ENCODE data around the gene POLR1D.
A peak's percentile ranks its signal among the peaks of the same experiment; 100 is the strongest.

- TF ChIP-seq, protein P1, sequence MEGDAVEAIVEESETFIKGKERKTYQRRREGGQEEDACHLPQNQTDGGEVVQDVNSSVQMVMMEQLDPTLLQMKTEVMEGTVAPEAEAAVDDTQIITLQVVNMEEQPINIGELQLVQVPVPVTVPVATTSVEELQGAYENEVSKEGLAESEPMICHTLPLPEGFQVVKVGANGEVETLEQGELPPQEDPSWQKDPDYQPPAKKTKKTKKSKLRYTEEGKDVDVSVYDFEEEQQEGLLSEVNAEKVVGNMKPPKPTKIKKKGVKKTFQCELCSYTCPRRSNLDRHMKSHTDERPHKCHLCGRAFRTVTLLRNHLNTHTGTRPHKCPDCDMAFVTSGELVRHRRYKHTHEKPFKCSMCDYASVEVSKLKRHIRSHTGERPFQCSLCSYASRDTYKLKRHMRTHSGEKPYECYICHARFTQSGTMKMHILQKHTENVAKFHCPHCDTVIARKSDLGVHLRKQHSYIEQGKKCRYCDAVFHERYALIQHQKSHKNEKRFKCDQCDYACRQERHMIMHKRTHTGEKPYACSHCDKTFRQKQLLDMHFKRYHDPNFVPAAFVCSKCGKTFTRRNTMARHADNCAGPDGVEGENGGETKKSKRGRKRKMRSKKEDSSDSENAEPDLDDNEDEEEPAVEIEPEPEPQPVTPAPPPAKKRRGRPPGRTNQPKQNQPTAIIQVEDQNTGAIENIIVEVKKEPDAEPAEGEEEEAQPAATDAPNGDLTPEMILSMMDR (IDR thresholded peaks at IDR 0.05; ENCODE audit: low read depth, low read length, missing input control): no peak
- peak; percentile 90 to 97 for TF ChIP-seq JUND (IDR thresholded peaks at IDR 0.05)
- TF ChIP-seq, protein P2, sequence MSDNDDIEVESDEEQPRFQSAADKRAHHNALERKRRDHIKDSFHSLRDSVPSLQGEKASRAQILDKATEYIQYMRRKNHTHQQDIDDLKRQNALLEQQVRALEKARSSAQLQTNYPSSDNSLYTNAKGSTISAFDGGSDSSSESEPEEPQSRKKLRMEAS (IDR thresholded peaks at IDR 0.05): no peak
- no peak for TF ChIP-seq ZBTB33 (IDR thresholded peaks at IDR 0.05)
- TF ChIP-seq GABPA (IDR thresholded peaks at IDR 0.05 in 1 of 2, conservative IDR thresholded peaks at IDR 0.05 in 1 of 2): no peak
- no peak for TF ChIP-seq YY1 (IDR thresholded peaks at IDR 0.05)
- TF ChIP-seq REST (IDR thresholded peaks at IDR 0.05): no peak
- no peak for TF ChIP-seq SP1 (IDR thresholded peaks at IDR 0.05)
- no peak for TF ChIP-seq HNF4A (conservative IDR thresholded peaks at IDR 0.05)
- TF ChIP-seq HNF4G (IDR thresholded peaks at IDR 0.05): no peak
- TF ChIP-seq TAF1 (conservative IDR thresholded peaks at IDR 0.05): no peak
- TF ChIP-seq RAD21 (IDR thresholded peaks at IDR 0.05): no peak
- no peak for TF ChIP-seq ATF3 (IDR thresholded peaks at IDR 0.05)
Observed at GRCh38 chr13:27599845-27600553, 21.7 kb upstream of the POLR1D start.
